Glutamatergic neuron (in vitro differentiated cells): ENCODE data around the gene BUD31. TPM values are rescaled to one million over a fixed set of nuclear protein-coding genes. Genes with fewer than 3 reads are reported as not detected.

Experiments used
- DNase-seq: peaks from one replicate; pipeline ENCODE4 v3.0.0; 2022
- H3K27ac Mint-ChIP-seq: one replicate; pipeline ENCODE4 v1.8.0; 2020; ENCODE audit warnings: mild to moderate bottlenecking, mixed read lengths, inconsistent platforms; ENCODE audit not compliant: unreplicated experiment
- H3K27me3 Mint-ChIP-seq: one replicate; pipeline ENCODE4 v1.8.0; 2020; ENCODE audit warnings: mild to moderate bottlenecking, moderate library complexity, mixed read lengths, inconsistent platforms; ENCODE audit not compliant: unreplicated experiment
- H3K36me3 Mint-ChIP-seq: one replicate; pipeline ENCODE4 v1.8.0; 2020; ENCODE audit warnings: mild to moderate bottlenecking, mixed read lengths, inconsistent platforms; ENCODE audit not compliant: unreplicated experiment
- H3K4me1 Mint-ChIP-seq: one replicate; pipeline ENCODE4 v1.8.0; 2020; ENCODE audit warnings: mild to moderate bottlenecking, low read depth, mixed read lengths, inconsistent platforms; ENCODE audit not compliant: unreplicated experiment
- H3K4me3 Mint-ChIP-seq: one replicate; pipeline ENCODE4 v1.8.0; 2020; ENCODE audit warnings: mild to moderate bottlenecking, mixed read lengths, inconsistent platforms; ENCODE audit not compliant: unreplicated experiment
- H3K9me3 Mint-ChIP-seq: one replicate; pipeline ENCODE4 v1.8.0; 2020; ENCODE audit warnings: mild to moderate bottlenecking, moderate library complexity, mixed read lengths, inconsistent platforms; ENCODE audit not compliant: unreplicated experiment
- long read RNA-seq: library from polyadenylated mRNA; unstranded; transcript quantifications from one replicate; pipeline ENCODE4 v2.0.0, GENCODE V29; 2020; ENCODE audit not compliant: unreplicated experiment
- total RNA-seq: library from RNA; stranded (reverse); fragmentation: NEBNext Ultra II Directional; extraction: Animal tissue kit (Norgen Biotek cat#: 25700); gene quantifications from one replicate; pipeline ENCODE4 v1.2.1, GENCODE V29; 2021; ENCODE audit not compliant: unreplicated experiment
- TF ChIP-seq, protein P1 (sequence below): fragments of 200-600 bp; sonication (generic); IDR thresholded peaks from one replicate; pipeline ENCODE4 v1.5.0; 2021; ENCODE audit not compliant: partially characterized antibody, unreplicated experiment

The BUD31 gene
- total RNA-seq = 73.9 TPM
- long read RNA-seq, transcript BUD31-202 (6 exons, 1,139 nt) = minor isoform, 28 of 97 reads
- long read RNA-seq, transcript BUD31-201 (6 exons, 1,035 nt) = major isoform, 63 of 97 reads
- long read RNA-seq, partial matches to known transcripts = 2 of 97 reads
- long read RNA-seq, other reads (novel, unspliced or antisense) = 4 of 97 reads

DNA sequence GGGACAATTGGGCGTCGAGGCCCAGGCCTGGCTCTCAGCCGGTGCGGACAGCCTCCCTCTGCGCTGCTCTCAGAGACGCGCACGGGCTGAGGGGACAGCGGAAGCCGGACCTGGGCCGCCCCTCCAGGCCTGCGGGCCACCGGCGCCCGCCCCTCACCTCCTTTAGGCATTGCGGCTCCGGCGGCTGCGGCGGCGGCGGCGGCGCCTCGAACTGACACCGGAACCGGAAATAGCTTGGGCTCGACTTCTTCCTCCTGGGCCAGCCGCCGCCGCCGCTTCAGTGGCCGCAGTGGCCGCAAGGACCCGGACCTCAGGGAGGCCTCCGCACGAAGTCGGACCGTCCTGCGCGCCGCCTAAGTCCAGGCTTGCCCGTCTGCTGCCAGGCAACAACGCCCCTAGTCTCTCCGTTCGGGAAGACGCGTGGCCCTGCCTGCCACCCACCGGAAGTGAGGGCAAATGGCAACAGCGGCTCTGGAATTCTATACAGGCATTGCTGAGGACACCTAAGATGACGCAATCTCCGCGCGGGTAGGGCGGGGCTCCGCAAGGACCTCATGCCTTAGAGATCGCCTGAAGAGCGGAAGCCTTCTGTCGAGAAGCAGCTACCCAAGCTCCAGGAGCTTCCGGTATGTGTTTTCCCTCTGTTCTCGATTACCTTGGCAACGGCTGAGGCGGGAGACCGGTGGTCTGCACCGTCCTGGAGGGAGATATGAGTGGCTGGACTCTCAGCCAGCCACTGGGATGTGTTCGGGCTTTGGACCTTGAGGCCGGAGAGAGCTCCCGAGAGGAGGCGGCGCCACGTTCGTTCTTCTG, at the start of gene BUD31, which contains the start of gene PDAP1:
Gene BUD31 (plus strand): TSS at position 591 of the 813 bp plus-strand sequence. CDS start 2,124 bp downstream, outside the sequence.
Gene PDAP1 (minus strand): TSS at position 219 of the 813 bp plus-strand sequence. CDS start 49 bp downstream, at position 170.
- Mint-ChIP-seq H3K9me3 (peaks cover 6% of the 10 kb centered on the region), H3K4me3 (peak within 1 kb of the TSS; percentile 99), H3K27ac (peak within 1 kb of the TSS; percentile 97), H3K27me3 (peaks cover 6% of the 10 kb centered on the region), H3K36me3 (peaks cover 6% of the 10 kb centered on the region), H3K4me1 (peaks cover 21% of the 10 kb centered on the region)
- peak; percentile 89 for DNase-seq
- TF ChIP-seq, protein P1, sequence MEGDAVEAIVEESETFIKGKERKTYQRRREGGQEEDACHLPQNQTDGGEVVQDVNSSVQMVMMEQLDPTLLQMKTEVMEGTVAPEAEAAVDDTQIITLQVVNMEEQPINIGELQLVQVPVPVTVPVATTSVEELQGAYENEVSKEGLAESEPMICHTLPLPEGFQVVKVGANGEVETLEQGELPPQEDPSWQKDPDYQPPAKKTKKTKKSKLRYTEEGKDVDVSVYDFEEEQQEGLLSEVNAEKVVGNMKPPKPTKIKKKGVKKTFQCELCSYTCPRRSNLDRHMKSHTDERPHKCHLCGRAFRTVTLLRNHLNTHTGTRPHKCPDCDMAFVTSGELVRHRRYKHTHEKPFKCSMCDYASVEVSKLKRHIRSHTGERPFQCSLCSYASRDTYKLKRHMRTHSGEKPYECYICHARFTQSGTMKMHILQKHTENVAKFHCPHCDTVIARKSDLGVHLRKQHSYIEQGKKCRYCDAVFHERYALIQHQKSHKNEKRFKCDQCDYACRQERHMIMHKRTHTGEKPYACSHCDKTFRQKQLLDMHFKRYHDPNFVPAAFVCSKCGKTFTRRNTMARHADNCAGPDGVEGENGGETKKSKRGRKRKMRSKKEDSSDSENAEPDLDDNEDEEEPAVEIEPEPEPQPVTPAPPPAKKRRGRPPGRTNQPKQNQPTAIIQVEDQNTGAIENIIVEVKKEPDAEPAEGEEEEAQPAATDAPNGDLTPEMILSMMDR = no peak

DNA sequence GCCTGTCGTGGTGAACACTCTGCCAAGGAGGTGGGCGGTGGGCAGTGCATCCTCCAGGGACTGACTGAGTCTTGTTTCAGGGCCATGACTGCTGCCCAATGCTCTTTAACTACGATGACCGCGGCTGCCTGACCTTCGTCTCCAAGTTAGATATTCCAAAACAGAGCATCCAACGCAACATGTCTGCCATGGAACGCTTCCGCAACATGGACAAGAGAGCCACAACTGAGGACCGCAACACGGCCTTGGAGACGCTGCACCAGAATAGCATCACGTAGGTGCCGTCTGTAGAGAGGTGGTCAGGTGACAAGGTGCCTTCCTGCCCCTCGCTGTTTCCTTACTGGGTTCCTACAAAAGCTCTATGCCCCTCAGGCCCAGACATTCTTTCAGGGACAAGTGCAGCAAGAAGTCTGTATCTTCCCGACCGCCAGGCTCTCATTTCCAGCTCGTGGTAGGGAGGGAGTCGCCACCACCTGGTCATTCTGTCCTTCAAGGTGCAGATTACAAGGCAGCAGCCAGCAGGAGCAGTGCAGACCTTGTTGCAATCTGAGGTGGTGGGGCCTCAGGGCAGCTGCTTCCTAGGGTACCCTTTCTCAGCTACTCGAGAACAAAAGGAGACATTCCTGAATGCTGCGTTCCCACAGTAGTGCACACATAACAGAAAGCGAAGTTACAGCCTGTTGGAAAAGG, 49.2 kb upstream of the BUD31 start:
- peaks cover 2% of the 10 kb centered on the region for H3K9me3 Mint-ChIP-seq
- peaks cover 6% of the 10 kb centered on the region for H3K36me3 Mint-ChIP-seq
- TF ChIP-seq, protein P1 = no peak
- H3K27me3 Mint-ChIP-seq = no peaks in the 10 kb centered on the region
- DNase-seq = no peak
- no peak overlapping the region for H3K4me3 Mint-ChIP-seq
- no peaks in the 10 kb centered on the region for H3K4me1 Mint-ChIP-seq
- no peak overlapping the region for H3K27ac Mint-ChIP-seq

GRCh38 chr7:99362801-99363200, 46.0 kb upstream of the BUD31 start:
- Mint-ChIP-seq H3K4me3 (no peak overlapping the region), H3K36me3 (peaks cover 9% of the 10 kb centered on the region), H3K9me3 (peaks cover 7% of the 10 kb centered on the region), H3K4me1 (no peaks in the 10 kb centered on the region), H3K27ac (no peak overlapping the region), H3K27me3 (no peaks in the 10 kb centered on the region)
- no peak for DNase-seq
- TF ChIP-seq, protein P1 = no peak

- Mint-ChIP-seq H3K27me3 (no peaks in the 10 kb centered on the region), H3K27ac (no peak overlapping the region), H3K9me3 (peaks cover 7% of the 10 kb centered on the region), H3K4me3 (no peak overlapping the region), H3K36me3 (peaks cover 6% of the 10 kb centered on the region), H3K4me1 (no peaks in the 10 kb centered on the region)
- DNase-seq = no peak
- TF ChIP-seq, protein P1 = no peak
Measured at GRCh38 chr7:99363286-99363685, 45.5 kb upstream of the BUD31 start.
